Loucy (cell line): Measurements from ENCODE around the gene EPB41L2.

Experiments used
- H2AFZ ChIP-seq: fragments of 200-600 bp; sonication (generic); 2 replicates; pipeline ENCODE4 v1.6.0; 2016; ENCODE audit warnings: antibody characterized with exemption, mild to moderate bottlenecking, low read length, moderate library complexity
- H3F3A ChIP-seq: fragments of 200-600 bp; 2 replicates; pipeline ENCODE4 v1.6.0; 2016; ENCODE audit warnings: antibody characterized with exemption, low read depth, mild to moderate bottlenecking
- H3K27me3 ChIP-seq: fragments of 200-600 bp; sonication (generic); 2 replicates; pipeline ENCODE4 v1.6.1; 2014; ENCODE audit warnings: low read length, mild to moderate bottlenecking; ENCODE audit not compliant: insufficient read depth, poor library complexity, severe bottlenecking
- H3K36me3 ChIP-seq: fragments of 200-600 bp; sonication (generic); 2 replicates; pipeline ENCODE4 v1.6.1; 2016; ENCODE audit warnings: low read length; ENCODE audit not compliant: insufficient read depth
- H3K4me1 ChIP-seq: fragments of 200-600 bp; sonication (generic); 2 replicates; pipeline ENCODE4 v1.5.1; 2014; ENCODE audit warnings: low read length, mild to moderate bottlenecking; ENCODE audit not compliant: insufficient read depth, poor library complexity, severe bottlenecking
- H3K4me2 ChIP-seq: fragments of 200-600 bp; sonication (generic); 2 replicates; pipeline ENCODE4 v1.6.0; 2014; ENCODE audit warnings: antibody characterized with exemption, low read length, low read depth, mild to moderate bottlenecking; ENCODE audit not compliant: poor library complexity, severe bottlenecking
- H3K4me3 ChIP-seq: fragments of 200-600 bp; sonication (generic); 2 replicates; pipeline ENCODE4 v1.5.1; 2014; ENCODE audit warnings: low read length, mild to moderate bottlenecking, mixed read lengths; ENCODE audit not compliant: poor library complexity, severe bottlenecking
- H3K79me2 ChIP-seq: fragments of 200-600 bp; sonication (generic); 2 replicates; pipeline ENCODE4 v1.6.1; 2014; ENCODE audit warnings: low read length; ENCODE audit not compliant: insufficient read depth
- H3K9ac ChIP-seq: fragments of 200-600 bp; sonication (generic); 2 replicates; pipeline ENCODE4 v1.6.0; 2014; ENCODE audit warnings: mild to moderate bottlenecking, low read depth, low read length, moderate library complexity; ENCODE audit not compliant: poor library complexity, severe bottlenecking
- H3K9me2 ChIP-seq: fragments of 200-600 bp; sonication (generic); replicated peaks from 2 replicates; pipeline ENCODE4 v1.6.1; 2016; ENCODE audit warnings: low read depth, low read length, mixed read lengths
- H3K9me3 ChIP-seq: fragments of 200-600 bp; sonication (generic); 2 replicates; pipeline ENCODE4 v1.6.1; 2014; ENCODE audit warnings: mild to moderate bottlenecking, antibody characterized with exemption, low read length, low read depth; ENCODE audit not compliant: insufficient read depth
- H4K20me1 ChIP-seq: fragments of 200-600 bp; sonication (generic); 2 replicates; pipeline ENCODE4 v1.6.0; 2014; ENCODE audit warnings: antibody characterized with exemption, low read length, mild to moderate bottlenecking; ENCODE audit not compliant: insufficient read depth, poor library complexity, severe bottlenecking
- EZH2phosphoT487 ChIP-seq: fragments of 200-600 bp; IDR thresholded peaks from 2 replicates; pipeline ENCODE4 v1.6.1; 2018; ENCODE audit warnings: antibody characterized with exemption, mild to moderate bottlenecking, moderate library complexity, borderline replicate concordance
- TF ChIP-seq, protein P1 (sequence below): fragments of 200-600 bp; sonication (generic); conservative IDR thresholded peaks from 2 replicates; pipeline ENCODE4 v1.5.1; 2014; ENCODE audit warnings: mild to moderate bottlenecking, antibody characterized with exemption, low read length

EPB41L2 gene

DNA sequence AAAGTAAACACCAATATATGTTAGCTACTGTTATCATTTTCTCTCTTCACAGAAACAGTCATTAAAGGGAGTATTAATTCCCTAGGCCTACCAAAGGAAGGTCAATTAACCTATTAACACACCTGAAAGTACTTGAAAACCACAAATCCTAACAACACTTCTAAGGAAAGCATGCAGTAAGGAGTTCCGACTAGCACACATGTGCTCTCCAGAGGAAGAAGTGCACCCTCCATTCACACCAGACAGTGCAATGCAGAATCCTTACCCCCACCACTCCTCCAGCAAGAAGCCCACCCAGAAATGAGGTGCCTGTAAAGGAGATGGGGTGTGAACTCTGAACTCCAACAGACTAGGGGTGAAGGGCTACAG is 58.7 kb downstream of the EPB41L2 start:
- Histone ChIP-seq H3K9me3 (peaks cover 19% of the 10 kb centered on the region; the same call in 1 of the 2 replicates), H3K27me3 (no peaks in the 10 kb centered on the region), H4K20me1 (peaks cover 5% of the 10 kb centered on the region), H3K9me2 (no peaks in the 10 kb centered on the region), H3K4me1 (no peaks in the 10 kb centered on the region), H2AFZ (no peak overlapping the region), H3K9ac (no peak overlapping the region), H3K4me2 (no peak overlapping the region), H3K36me3 (peaks cover 6% of the 10 kb centered on the region; the same call in 1 of the 2 replicates), H3F3A (no peaks in the 10 kb centered on the region), H3K79me2 (peaks cover 92% of the 10 kb centered on the region), H3K4me3 (no peak overlapping the region)
- no peak for TF ChIP-seq EZH2phosphoT487
- TF ChIP-seq, protein P1, sequence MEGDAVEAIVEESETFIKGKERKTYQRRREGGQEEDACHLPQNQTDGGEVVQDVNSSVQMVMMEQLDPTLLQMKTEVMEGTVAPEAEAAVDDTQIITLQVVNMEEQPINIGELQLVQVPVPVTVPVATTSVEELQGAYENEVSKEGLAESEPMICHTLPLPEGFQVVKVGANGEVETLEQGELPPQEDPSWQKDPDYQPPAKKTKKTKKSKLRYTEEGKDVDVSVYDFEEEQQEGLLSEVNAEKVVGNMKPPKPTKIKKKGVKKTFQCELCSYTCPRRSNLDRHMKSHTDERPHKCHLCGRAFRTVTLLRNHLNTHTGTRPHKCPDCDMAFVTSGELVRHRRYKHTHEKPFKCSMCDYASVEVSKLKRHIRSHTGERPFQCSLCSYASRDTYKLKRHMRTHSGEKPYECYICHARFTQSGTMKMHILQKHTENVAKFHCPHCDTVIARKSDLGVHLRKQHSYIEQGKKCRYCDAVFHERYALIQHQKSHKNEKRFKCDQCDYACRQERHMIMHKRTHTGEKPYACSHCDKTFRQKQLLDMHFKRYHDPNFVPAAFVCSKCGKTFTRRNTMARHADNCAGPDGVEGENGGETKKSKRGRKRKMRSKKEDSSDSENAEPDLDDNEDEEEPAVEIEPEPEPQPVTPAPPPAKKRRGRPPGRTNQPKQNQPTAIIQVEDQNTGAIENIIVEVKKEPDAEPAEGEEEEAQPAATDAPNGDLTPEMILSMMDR = no peak

DNA sequence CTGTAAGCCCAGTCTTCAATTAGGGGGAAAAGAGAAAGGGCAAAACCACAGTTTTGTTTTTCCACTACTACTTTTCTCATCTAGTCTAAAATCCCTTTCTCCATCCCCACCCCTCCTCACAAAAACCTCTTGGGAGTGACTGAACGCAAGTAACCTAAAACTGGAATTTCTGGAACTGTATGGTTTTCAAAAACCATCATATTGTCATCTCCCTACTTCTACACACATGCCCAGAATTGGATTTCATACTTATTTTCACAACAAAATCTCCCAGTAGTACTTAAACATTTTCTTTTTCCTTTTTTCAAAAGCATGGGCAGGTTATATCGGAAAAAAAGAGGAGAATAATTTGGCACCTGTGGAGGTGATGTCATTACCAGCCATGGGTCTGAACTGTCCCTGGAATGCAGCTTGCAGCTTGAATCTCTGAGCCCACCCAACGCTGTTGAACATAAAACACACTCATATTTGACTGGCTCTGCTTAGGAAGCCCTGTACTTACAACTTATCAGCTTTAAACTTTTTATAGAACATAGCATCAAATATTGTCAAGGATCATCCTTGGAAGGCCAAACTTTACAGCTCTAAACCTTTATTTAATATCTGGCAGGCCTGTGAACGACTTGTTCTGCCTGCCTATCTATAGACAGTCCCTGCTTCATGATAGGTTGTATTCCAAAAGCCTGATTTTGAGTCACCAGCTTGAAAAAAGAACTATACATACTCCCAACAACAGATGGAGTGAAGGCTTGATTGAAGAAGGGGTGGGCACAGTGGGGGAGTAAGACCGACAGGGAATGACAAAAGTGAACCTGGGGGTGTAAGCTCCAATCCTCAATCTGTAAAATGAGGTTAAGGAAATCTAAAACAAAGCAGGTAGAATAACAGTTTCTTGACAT is 59.3 kb downstream of the EPB41L2 start:
- Histone ChIP-seq H3K9me2 (no peaks in the 10 kb centered on the region), H3K9me3 (peaks cover 19% of the 10 kb centered on the region; the same call in 1 of the 2 replicates), H3K36me3 (peaks cover 6% of the 10 kb centered on the region; the same call in 1 of the 2 replicates), H3F3A (no peaks in the 10 kb centered on the region), H4K20me1 (peaks cover 5% of the 10 kb centered on the region), H3K4me1 (no peaks in the 10 kb centered on the region), H2AFZ (no peak overlapping the region), H3K9ac (no peak overlapping the region), H3K4me3 (no peak overlapping the region), H3K27me3 (no peaks in the 10 kb centered on the region), H3K79me2 (peaks cover 92% of the 10 kb centered on the region), H3K4me2 (no peak overlapping the region)
- TF ChIP-seq, protein P1 = no peak
- no peak for TF ChIP-seq EZH2phosphoT487

DNA sequence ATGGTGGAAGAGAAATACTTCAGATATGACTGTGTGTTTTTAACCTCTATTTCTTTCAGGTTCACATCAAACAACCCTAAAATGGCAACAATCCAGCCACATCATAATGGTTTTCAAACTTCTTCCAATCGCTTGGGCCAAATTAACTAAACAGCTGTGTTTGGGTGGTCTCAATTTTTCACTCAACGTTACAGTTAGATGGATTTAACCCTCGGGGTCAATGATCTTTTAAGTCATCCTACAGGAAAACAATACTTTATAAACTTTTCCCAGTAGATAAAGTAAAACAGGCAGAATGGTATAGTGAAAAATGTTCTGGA is 60.4 kb downstream of the EPB41L2 start:
- no peak overlapping the region for H3K9ac ChIP-seq
- no peaks in the 10 kb centered on the region for H3F3A ChIP-seq
- H2AFZ ChIP-seq = no peak overlapping the region
- peaks cover 5% of the 10 kb centered on the region for H3K4me1 ChIP-seq
- peaks cover 6% of the 10 kb centered on the region; the same call in 1 of the 2 replicates for H3K36me3 ChIP-seq
- H3K9me3 ChIP-seq = peaks cover 7% of the 10 kb centered on the region; the same call in 1 of the 2 replicates
- no peaks in the 10 kb centered on the region for H3K9me2 ChIP-seq
- peaks cover 5% of the 10 kb centered on the region for H4K20me1 ChIP-seq
- H3K4me3 ChIP-seq = no peak overlapping the region
- H3K4me2 ChIP-seq = no peak overlapping the region
- H3K27me3 ChIP-seq = no peaks in the 10 kb centered on the region
- no peak for TF ChIP-seq EZH2phosphoT487
- TF ChIP-seq, protein P1 = no peak
- H3K79me2 ChIP-seq = peaks cover 93% of the 10 kb centered on the region
